ENCODE results near the gene NDFIP2. TPM values are rescaled to one million over a fixed set of nuclear protein-coding genes. Genes with fewer than 3 reads are reported as not detected.

NDFIP2 gene
- total and polyA plus RNA-seq, 2 donors (not counting 3 experiments of a cell fraction or from before 2014, with no cell fraction given), result 7.9 to 18.5 TPM

GRCh38 chr13:79486433-79487188 lies 5.7 kb downstream of the NDFIP2 start:
- no peak overlapping the region for H2AFZ ChIP-seq (ENCODE audit: low read depth, low read length)
- peaks cover 8% of the 10 kb centered on the region for H3K4me1 ChIP-seq (ENCODE audit: control insufficient read depth, extremely low read depth, insufficient read depth, low read length)
- H4K20me1 ChIP-seq (replicated peaks; ENCODE audit: control insufficient read depth, extremely low read depth, insufficient read depth, low read length), result no peaks in the 10 kb centered on the region
- no TSS peak for BruUV-seq (replicated peaks)
- POLR2A ChIA-PET, result no interaction called here
- H3K36me3 ChIP-seq (ENCODE audit: control insufficient read depth in 2 of 2, extremely low read depth in 1 of 2, insufficient read depth in 2 of 2, low read length in 2 of 2), result no peaks in the 10 kb centered on the region
- no peak overlapping the region for H3K27ac ChIP-seq (ENCODE audit: insufficient read depth, low read depth, low read length)
- CTCF ChIA-PET, result interaction anchor here (1.1 kb wide), 1 partner anchor 62 kb away, joined by 7 read pairs; no protein-coding TSS in a partner anchor
- TF ChIP-seq GATA2 (IDR thresholded peaks at IDR 0.05; ENCODE audit: insufficient read depth, insufficient read length, low read depth, low read length) (no peak), EZH2 (IDR thresholded peaks at IDR 0.05; ENCODE audit: borderline replicate concordance, low read depth, low read length, severe bottlenecking) (no peak), FOS (IDR thresholded peaks at IDR 0.05; ENCODE audit: borderline replicate concordance, insufficient read depth, low read length) (no peak), POLR2AphosphoS5 (IDR thresholded peaks at IDR 0.05; ENCODE audit: insufficient read depth, low read depth, low read length) (no peak), MYC (IDR thresholded peaks at IDR 0.05; ENCODE audit: low read depth, low read length) (no peak), CTCF (IDR thresholded peaks at IDR 0.05; ENCODE audit: extremely low read depth in 1 of 2, insufficient read depth in 1 of 2, low read depth in 1 of 2, low read length in 2 of 2) (no peak), JUN (IDR thresholded peaks at IDR 0.05; ENCODE audit: borderline replicate concordance, insufficient read depth, insufficient read length, low read depth) (no peak), POLR2A (IDR thresholded peaks at IDR 0.05; ENCODE audit: low read depth, low read length) (no peak)
- TF ChIP-seq, protein P1, sequence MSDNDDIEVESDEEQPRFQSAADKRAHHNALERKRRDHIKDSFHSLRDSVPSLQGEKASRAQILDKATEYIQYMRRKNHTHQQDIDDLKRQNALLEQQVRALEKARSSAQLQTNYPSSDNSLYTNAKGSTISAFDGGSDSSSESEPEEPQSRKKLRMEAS (IDR thresholded peaks at IDR 0.05; ENCODE audit: insufficient read depth, insufficient read length), result no peak
- peaks cover 18% of the 10 kb centered on the region for H3K79me2 ChIP-seq (ENCODE audit: control insufficient read depth, insufficient read depth, low read length)
- FAIRE-seq, result no peak
- dilution Hi-C loops (cut with MboI; ENCODE audit: extremely low pct_ligation_motif_present, low sequenced_read_pairs) (no loop called here), intact Hi-C loops (cut with micrococcal nuclease) (no loop called here)
- H3K9me3 ChIP-seq (replicated peaks; ENCODE audit: control insufficient read depth, insufficient read depth, low read length), result no peaks in the 10 kb centered on the region
- DNase-seq (ENCODE audit: low read depth, low spot score), result no peak
- no peaks in the 10 kb centered on the region for H3K9me1 ChIP-seq (replicated peaks; ENCODE audit: control insufficient read depth, extremely low read depth, insufficient read depth, low read length)
- no peaks in the 10 kb centered on the region for H3K27me3 ChIP-seq (ENCODE audit: control insufficient read depth in 2 of 2, insufficient read depth in 2 of 2, low read length in 2 of 2)
- no peak overlapping the region for H3K4me2 ChIP-seq (ENCODE audit: insufficient read depth, low read length)
- H3K4me3 ChIP-seq (replicated peaks in 1 of 3; ENCODE audit: insufficient read depth in 1 of 3, low read depth in 1 of 3, low read length in 3 of 3), result no peak overlapping the region
- no peak overlapping the region for H3K9ac ChIP-seq (replicated peaks; ENCODE audit: extremely low read depth, insufficient read depth, low read length)

Data from endothelial cell of umbilical vein (primary cell).